Activated naive CD8-positive, alpha-beta T cell (primary cell): ENCODE measurements around the gene RASGRP1.
A peak's percentile ranks its signal among the peaks of the same experiment; 100 is the strongest.

Experiments used
- H3K27ac Mint-ChIP-seq: one replicate; pipeline ENCODE4 v1.8.0; 2021; ENCODE audit warnings: mixed read lengths
- H3K27me3 Mint-ChIP-seq: one replicate; pipeline ENCODE4 v1.8.0; 2021; ENCODE audit warnings: mixed read lengths
- H3K36me3 Mint-ChIP-seq: one replicate; pipeline ENCODE4 v1.8.0; 2021; ENCODE audit warnings: mixed read lengths
- H3K4me1 Mint-ChIP-seq: one replicate; pipeline ENCODE4 v1.8.0; 2021; ENCODE audit warnings: low read depth, mixed read lengths
- H3K4me3 Mint-ChIP-seq: one replicate; pipeline ENCODE4 v1.8.0; 2021; ENCODE audit warnings: mild to moderate bottlenecking, mixed read lengths
- H3K9me3 Mint-ChIP-seq: one replicate; pipeline ENCODE4 v1.8.0; 2021; ENCODE audit warnings: low read depth, mixed read lengths

Gene RASGRP1

GRCh38 chr15:38557921-38558320 lies 6.7 kb downstream of the RASGRP1 start:
- Mint-ChIP-seq H3K4me3 (peak overlapping the region; percentile 86), H3K27ac (peak overlapping the region; percentile 98), H3K4me1 (peaks cover 99% of the 10 kb centered on the region), H3K36me3 (peaks cover 33% of the 10 kb centered on the region), H3K9me3 (no peaks in the 10 kb centered on the region), H3K27me3 (no peaks in the 10 kb centered on the region)

GRCh38 chr15:38555686-38556334 lies 8.8 kb downstream of the RASGRP1 start:
- no peaks in the 10 kb centered on the region for H3K9me3 Mint-ChIP-seq
- peak overlapping the region; percentile 86 for H3K4me3 Mint-ChIP-seq
- H3K27me3 Mint-ChIP-seq = no peaks in the 10 kb centered on the region
- H3K36me3 Mint-ChIP-seq = peaks cover 33% of the 10 kb centered on the region
- peak overlapping the region; percentile 98 for H3K27ac Mint-ChIP-seq
- H3K4me1 Mint-ChIP-seq = peaks cover 97% of the 10 kb centered on the region

- H3K4me3 Mint-ChIP-seq = peak overlapping the region; percentile 54
- H3K27ac Mint-ChIP-seq = peak overlapping the region; percentile 98
- no peaks in the 10 kb centered on the region for H3K9me3 Mint-ChIP-seq
- H3K4me1 Mint-ChIP-seq = peaks cover 91% of the 10 kb centered on the region
- peaks cover 32% of the 10 kb centered on the region for H3K36me3 Mint-ChIP-seq
- H3K27me3 Mint-ChIP-seq = no peaks in the 10 kb centered on the region
Observed at GRCh38 chr15:38554354-38554753, 10.3 kb downstream of the RASGRP1 start.

GRCh38 chr15:38553071-38553470 lies 11.5 kb downstream of the RASGRP1 start:
- H3K27me3 Mint-ChIP-seq = no peaks in the 10 kb centered on the region
- peak overlapping the region; percentile 98 for H3K27ac Mint-ChIP-seq
- H3K4me1 Mint-ChIP-seq = peaks cover 91% of the 10 kb centered on the region
- H3K4me3 Mint-ChIP-seq = peak overlapping the region; percentile 54
- no peaks in the 10 kb centered on the region for H3K9me3 Mint-ChIP-seq
- H3K36me3 Mint-ChIP-seq = peaks cover 29% of the 10 kb centered on the region

GRCh38 chr15:38551720-38552648 lies 12.6 kb downstream of the RASGRP1 start:
- Mint-ChIP-seq H3K36me3 (peaks cover 27% of the 10 kb centered on the region), H3K27me3 (no peaks in the 10 kb centered on the region), H3K4me1 (peaks cover 91% of the 10 kb centered on the region), H3K27ac (peak overlapping the region; percentile 98), H3K4me3 (peak overlapping the region; percentile 49), H3K9me3 (no peaks in the 10 kb centered on the region)

GRCh38 chr15:38549222-38549621 lies 15.4 kb downstream of the RASGRP1 start:
- peaks cover 29% of the 10 kb centered on the region for H3K36me3 Mint-ChIP-seq
- H3K27me3 Mint-ChIP-seq = no peaks in the 10 kb centered on the region
- peak overlapping the region; percentile 80 for H3K27ac Mint-ChIP-seq
- no peaks in the 10 kb centered on the region for H3K9me3 Mint-ChIP-seq
- no peak overlapping the region for H3K4me3 Mint-ChIP-seq
- H3K4me1 Mint-ChIP-seq = peaks cover 89% of the 10 kb centered on the region

GRCh38 chr15:38547255-38547997 lies 17.2 kb downstream of the RASGRP1 start:
- H3K9me3 Mint-ChIP-seq = no peaks in the 10 kb centered on the region
- H3K27me3 Mint-ChIP-seq = no peaks in the 10 kb centered on the region
- peaks cover 86% of the 10 kb centered on the region for H3K4me1 Mint-ChIP-seq
- peak overlapping the region; percentile 20 for H3K4me3 Mint-ChIP-seq
- H3K27ac Mint-ChIP-seq = peak overlapping the region; percentile 80
- H3K36me3 Mint-ChIP-seq = peaks cover 30% of the 10 kb centered on the region

- no peaks in the 10 kb centered on the region for H3K9me3 Mint-ChIP-seq
- H3K4me3 Mint-ChIP-seq = peak overlapping the region; percentile 51
- no peaks in the 10 kb centered on the region for H3K27me3 Mint-ChIP-seq
- H3K27ac Mint-ChIP-seq = peak overlapping the region; percentile 58
- peaks cover 93% of the 10 kb centered on the region for H3K4me1 Mint-ChIP-seq
- peaks cover 36% of the 10 kb centered on the region for H3K36me3 Mint-ChIP-seq
Observed at GRCh38 chr15:38545179-38545578, 19.4 kb downstream of the RASGRP1 start.

GRCh38 chr15:38541026-38541425 lies 23.6 kb downstream of the RASGRP1 start:
- no peaks in the 10 kb centered on the region for H3K27me3 Mint-ChIP-seq
- peak overlapping the region; percentile 30 for H3K4me3 Mint-ChIP-seq
- H3K9me3 Mint-ChIP-seq = no peaks in the 10 kb centered on the region
- peak overlapping the region; percentile 87 for H3K27ac Mint-ChIP-seq
- peaks cover 96% of the 10 kb centered on the region for H3K4me1 Mint-ChIP-seq
- peaks cover 14% of the 10 kb centered on the region for H3K36me3 Mint-ChIP-seq

- Mint-ChIP-seq H3K9me3 (no peaks in the 10 kb centered on the region), H3K27ac (peak overlapping the region; percentile 87), H3K4me1 (peaks cover 97% of the 10 kb centered on the region), H3K27me3 (no peaks in the 10 kb centered on the region), H3K4me3 (peak overlapping the region; percentile 2), H3K36me3 (peaks cover 13% of the 10 kb centered on the region)
Observed at GRCh38 chr15:38540510-38540909, 24.1 kb downstream of the RASGRP1 start.

- H3K4me3 Mint-ChIP-seq = peak overlapping the region; percentile 54
- H3K27ac Mint-ChIP-seq = peak overlapping the region; percentile 79
- peaks cover 12% of the 10 kb centered on the region for H3K36me3 Mint-ChIP-seq
- H3K4me1 Mint-ChIP-seq = peaks cover 97% of the 10 kb centered on the region
- H3K9me3 Mint-ChIP-seq = no peaks in the 10 kb centered on the region
- no peaks in the 10 kb centered on the region for H3K27me3 Mint-ChIP-seq
Observed at GRCh38 chr15:38539008-38539343, 25.6 kb downstream of the RASGRP1 start.

GRCh38 chr15:38538328-38539007 lies 26.1 kb downstream of the RASGRP1 start:
- H3K27ac Mint-ChIP-seq = peak overlapping the region; percentile 79
- H3K4me3 Mint-ChIP-seq = peak overlapping the region; percentile 54
- peaks cover 12% of the 10 kb centered on the region for H3K36me3 Mint-ChIP-seq
- H3K9me3 Mint-ChIP-seq = no peaks in the 10 kb centered on the region
- peaks cover 97% of the 10 kb centered on the region for H3K4me1 Mint-ChIP-seq
- no peaks in the 10 kb centered on the region for H3K27me3 Mint-ChIP-seq

GRCh38 chr15:38536201-38536676 lies 28.4 kb downstream of the RASGRP1 start:
- peaks cover 99% of the 10 kb centered on the region for H3K4me1 Mint-ChIP-seq
- no peaks in the 10 kb centered on the region for H3K27me3 Mint-ChIP-seq
- H3K36me3 Mint-ChIP-seq = peaks cover 15% of the 10 kb centered on the region
- peak overlapping the region; percentile 71 for H3K27ac Mint-ChIP-seq
- no peak overlapping the region for H3K4me3 Mint-ChIP-seq
- no peaks in the 10 kb centered on the region for H3K9me3 Mint-ChIP-seq

- Mint-ChIP-seq H3K4me3 (peak overlapping the region; percentile 3), H3K36me3 (peaks cover 15% of the 10 kb centered on the region), H3K9me3 (no peaks in the 10 kb centered on the region), H3K4me1 (peaks cover 99% of the 10 kb centered on the region), H3K27me3 (no peaks in the 10 kb centered on the region), H3K27ac (peak overlapping the region; percentile 71)
Observed at GRCh38 chr15:38535491-38536200, 29.0 kb downstream of the RASGRP1 start.
